ENCODE measurements around the gene NEAT1.

NEAT1 gene

GRCh38 chr11:65390099-65390941 is 32.3 kb upstream of the NEAT1 start:
- DNase-seq = no peak

GRCh38 chr11:65390996-65391395 is 31.6 kb upstream of the NEAT1 start:
- no peak for DNase-seq

DNA sequence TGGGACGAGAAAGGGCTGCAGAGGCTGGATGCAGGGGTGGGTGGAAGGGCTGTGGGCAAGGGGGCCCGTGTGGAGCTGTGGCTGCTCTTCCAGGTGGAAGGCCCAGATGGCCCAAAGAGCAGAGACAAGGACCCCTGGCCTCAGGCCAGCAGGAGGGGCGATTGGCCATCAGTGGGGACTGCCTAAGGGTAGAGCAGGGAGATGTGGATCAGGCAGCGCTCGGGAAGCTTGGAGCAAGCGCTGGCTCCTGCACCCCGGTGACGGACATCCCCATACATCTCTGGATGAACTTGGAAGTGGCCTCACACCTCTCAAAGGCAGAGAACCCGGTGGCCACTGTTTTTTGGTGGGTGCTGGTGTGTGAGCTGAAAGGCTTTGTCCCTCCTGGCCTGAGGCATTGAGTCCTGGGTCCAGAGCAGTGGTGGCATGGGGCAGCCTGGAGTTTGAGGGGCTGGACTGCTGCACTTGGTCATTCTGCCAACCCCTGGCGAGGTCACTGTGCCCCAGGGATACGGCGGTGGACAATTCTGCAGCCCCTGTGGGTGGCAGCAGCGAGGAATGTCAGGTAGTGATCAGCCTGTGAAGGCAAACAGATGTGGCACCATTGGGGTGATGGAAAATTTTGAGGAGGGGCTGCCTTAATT is 30.3 kb upstream of the NEAT1 start:
- no peak for DNase-seq

GRCh38 chr11:65392899-65393298 is 29.7 kb upstream of the NEAT1 start:
- DNase-seq = no peak

DNA sequence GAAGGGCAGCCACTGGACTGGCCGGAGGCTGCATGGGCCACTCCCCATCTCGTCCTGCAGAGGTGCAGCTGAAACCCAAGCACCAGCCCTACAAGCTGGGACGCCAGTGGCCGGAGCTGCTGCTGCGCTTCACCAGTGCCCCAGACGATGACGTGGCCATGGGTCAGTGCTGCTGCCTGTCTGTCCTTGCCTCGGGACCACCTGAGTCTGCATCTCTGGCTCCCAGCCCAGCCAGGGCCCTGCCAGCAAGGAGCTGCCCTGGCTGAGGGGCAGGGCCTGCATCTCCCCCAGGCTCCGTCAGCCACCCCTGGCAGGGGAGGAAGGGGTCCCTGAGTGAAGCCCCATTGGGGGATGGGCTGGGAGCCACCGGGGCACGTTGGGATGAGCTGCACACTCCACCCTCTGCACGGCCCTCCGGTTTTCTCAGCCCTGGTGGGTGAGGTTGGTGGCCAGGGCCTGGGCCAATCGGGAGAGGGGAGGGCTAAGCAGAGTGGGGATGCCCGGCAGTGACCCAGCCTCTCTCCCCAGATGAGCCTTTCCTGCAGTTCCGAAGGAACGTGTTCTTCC is 29.0 kb upstream of the NEAT1 start:
- DNase-seq = no peak

DNA sequence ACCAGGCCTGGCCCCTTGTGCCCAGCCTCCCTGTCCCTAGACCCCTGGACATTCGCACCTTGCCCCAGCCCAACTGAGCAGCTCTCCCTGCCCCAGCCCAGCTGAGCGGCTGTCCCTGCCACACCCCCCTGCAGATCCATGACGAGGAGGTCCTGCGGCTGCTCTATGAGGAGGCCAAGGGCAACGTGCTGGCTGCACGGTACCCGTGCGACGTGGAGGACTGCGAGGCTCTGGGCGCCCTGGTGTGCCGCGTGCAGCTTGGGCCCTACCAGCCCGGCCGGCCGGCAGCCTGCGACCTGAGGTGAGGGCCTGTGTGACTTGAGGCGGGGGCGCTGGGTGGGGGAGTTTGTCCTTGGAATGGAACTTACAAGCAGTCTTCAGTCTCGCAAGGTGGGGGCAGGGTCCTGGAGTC is 28.5 kb upstream of the NEAT1 start:
- no peak for DNase-seq

GRCh38 chr11:65395961-65396530 is 26.6 kb upstream of the NEAT1 start:
- DNase-seq = no peak

DNA sequence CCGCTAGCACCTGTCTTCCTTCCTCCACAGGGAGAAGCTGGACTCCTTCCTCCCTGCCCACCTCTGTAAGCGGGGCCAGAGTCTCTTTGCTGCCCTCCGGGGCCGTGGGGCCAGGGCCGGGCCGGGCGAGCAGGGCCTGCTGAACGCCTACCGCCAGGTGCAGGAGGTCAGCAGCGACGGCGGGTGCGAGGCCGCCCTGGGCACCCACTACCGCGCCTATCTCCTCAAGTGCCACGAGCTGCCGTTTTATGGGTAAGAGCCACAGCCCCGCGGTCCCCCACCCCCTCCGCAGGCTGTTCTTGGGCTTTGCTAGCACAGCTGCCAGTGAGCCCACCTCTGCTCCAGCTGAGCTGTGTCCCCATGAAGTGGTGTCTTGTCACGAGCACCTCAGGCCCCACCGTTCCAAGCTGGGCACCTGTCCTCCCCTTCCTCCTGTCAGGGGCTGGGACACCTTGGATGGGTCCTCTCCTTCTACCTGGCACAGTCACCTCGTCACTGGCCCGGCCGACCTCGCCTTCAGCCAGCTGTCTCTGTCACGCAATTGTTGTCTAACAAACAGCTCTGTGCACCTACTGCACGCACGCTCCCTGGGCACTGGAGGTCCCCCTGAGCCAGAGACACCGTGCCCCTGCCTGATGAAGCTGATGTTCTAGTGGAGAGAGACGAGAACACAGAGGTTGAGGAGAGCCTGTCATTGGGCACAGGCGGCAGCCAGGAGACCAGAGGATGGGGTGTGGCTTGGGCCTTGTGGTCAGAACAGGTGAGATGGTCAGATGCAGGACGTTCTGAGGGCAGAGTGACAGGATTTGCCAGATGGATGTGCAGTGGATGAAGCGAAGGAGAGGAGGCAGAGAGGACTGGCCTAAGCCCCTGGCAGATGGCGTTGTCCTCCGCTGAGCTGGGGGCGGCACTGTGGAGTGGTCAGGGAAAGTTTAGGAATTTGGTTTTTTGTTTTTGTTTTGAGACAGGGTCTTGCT is 25.5 kb upstream of the NEAT1 start:
- DNase-seq = no peak

GRCh38 chr11:65398362-65398910 is 24.2 kb upstream of the NEAT1 start:
- no peak for DNase-seq

- no peak for DNase-seq
These were observed 23.3 kb upstream of the NEAT1 start for GRCh38 chr11:65399249-65399648.

GRCh38 chr11:65399845-65400244 is 22.8 kb upstream of the NEAT1 start:
- no peak for DNase-seq

GRCh38 chr11:65400307-65401072 is 22.1 kb upstream of the NEAT1 start:
- DNase-seq = no peak

DNA sequence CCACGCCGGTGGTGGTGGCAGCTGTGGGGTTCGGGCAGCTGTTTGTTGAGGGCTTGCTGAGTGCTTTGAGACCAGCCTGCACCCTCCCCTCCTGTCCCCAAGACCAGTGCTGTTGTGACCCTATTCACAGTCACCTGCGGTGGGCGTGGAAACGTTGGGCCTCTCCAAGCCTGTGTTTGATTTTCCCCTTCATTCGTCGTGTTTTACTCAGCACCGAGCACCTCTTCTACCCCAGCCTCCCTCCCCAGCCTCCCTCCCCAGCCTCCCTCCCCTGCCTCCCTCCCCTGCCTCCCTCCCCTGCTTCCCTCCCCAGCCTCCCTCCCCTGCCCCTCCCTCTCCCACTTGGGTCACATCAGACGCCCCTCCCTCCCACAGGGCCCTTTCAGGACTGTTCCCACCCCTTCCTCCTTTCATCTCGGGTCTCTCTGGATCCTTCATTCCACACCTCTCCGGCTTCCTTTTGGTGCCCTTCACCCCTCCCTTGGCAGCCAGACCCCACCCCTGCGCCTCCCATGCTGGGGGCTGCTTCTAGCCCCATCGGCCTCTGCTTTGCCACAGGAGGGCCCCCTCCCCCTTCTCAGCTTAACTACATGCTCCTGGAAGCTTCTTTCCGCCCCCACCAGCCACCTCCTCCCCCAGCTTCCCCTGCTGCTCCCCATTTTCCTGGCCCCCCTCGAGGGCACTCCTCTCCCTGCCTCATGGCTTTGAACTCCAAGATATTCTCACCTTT is 21.4 kb upstream of the NEAT1 start:
- no peak for DNase-seq

- DNase-seq = no peak
These were observed 20.8 kb upstream of the NEAT1 start for GRCh38 chr11:65401803-65402248.

- no peak for DNase-seq
These were observed 19.8 kb upstream of the NEAT1 start for GRCh38 chr11:65402790-65403189.

DNA sequence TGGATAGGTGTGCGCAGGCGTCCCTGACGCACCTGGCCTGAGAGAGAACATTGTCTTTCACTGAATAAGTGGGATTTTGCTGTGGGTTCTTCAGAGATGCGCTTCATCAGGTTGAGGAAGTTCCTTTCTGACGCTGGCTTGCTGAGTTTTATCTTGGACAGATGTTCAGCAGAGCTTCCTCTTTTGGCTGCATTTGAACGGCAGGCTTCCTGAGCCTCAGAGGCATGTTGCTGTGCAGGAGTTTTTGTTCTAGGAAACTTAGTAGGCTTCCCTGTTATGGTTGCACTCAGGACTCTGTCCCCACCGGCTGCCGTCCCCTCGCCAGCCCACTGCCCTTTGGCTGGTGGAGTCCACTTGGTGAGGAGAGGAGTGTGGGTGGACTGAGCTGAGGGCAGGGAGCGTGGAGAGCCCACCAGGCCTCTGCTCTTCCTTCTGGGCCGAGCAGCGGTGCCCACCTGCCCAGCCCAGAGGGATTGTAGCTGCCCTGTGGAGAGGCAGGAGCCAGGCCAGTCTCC is 18.9 kb upstream of the NEAT1 start:
- no peak for DNase-seq

DNA sequence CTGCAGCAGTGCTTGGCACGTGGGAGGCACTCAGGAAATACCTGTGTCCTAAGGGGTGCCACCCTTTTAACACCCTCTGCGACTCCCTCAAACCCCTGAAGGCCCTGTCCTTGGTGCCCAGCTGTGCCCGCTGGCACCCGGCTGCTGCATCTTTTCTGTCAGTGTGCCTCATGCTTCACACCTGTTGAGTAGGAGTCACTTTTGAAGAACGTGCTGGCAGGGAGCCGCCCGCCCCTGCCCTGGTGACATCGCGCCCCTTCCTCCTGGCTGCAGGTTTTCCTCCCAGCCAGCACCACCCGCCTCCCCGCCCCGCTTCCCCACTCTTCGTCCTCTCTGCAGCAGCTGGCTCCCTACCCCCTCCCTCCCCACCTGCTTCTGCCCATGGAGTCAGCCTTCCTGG is 18.4 kb upstream of the NEAT1 start:
- DNase-seq = no peak

DNA sequence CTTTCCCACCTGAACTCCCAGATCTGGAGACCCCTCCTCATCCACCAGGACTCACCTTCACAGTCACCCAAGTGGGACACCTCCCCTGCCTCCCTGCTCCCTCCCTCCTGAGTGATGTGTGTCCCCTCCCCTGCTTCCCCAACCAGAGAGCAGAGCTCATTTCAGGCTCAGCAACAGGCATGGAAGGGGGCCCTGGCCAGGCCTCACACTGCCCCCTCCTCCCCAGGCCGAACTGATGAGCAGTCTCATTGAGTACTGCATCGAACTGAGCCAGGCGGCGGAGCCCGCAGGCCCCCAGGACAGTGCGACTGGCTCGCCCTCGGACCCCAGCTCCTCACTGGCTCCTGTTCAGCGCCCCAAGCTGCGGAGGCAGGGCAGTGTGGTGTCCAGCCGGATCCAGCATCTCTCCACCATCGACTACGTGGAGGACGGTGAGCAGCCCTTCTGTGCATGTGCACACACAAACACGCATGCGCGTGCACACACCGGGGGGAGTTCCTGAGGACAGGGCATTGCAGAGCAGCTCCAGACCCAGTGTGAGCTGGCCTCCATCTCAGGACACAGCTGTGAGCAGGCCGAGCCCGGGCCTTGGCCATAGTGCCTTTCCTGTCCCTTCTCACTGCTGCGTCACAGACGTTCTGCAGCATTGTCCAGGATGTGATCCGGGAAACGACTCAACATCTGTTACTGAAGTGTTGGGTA is 17.8 kb upstream of the NEAT1 start:
- no peak for DNase-seq

- no peak for DNase-seq
These were observed 11.5 kb upstream of the NEAT1 start for GRCh38 chr11:65410936-65411680.
